CD4-positive, alpha-beta T cell treated with Interferon alpha-2 for 1 hour (primary cell): ENCODE data around the gene NCLN.
"Not testable (repeated sequence)": the region's sequence is repeated elsewhere in the genome, so short reads cannot be mapped to it uniquely, and the experiment has no call there.

Experiments
- DNase-seq, 2 donors: peaks; one replicate each; pipeline ENCODE4 v3.0.0-alpha.2; 2020 to 2022

The NCLN gene

GRCh38 chr19:3229888-3230496 lies 44.3 kb downstream of the NCLN start:
- DNase-seq: no peak

GRCh38 chr19:3231288-3231687 lies 45.6 kb downstream of the NCLN start:
- DNase-seq: no peak

GRCh38 chr19:3233116-3233515 lies 47.4 kb downstream of the NCLN start:
- DNase-seq: no peak

- no peak for DNase-seq
These were observed 48.1 kb downstream of the NCLN start for GRCh38 chr19:3233831-3234230.

- no peak for DNase-seq
These were observed 49.1 kb downstream of the NCLN start for GRCh38 chr19:3234800-3235199.

- DNase-seq: not testable (repeated sequence)
These were observed 49.9 kb downstream of the NCLN start for GRCh38 chr19:3235604-3236003.

- DNase-seq: no peak
These were observed 50.5 kb downstream of the NCLN start for GRCh38 chr19:3236272-3236671.

- no peak for DNase-seq
These were observed 52.4 kb downstream of the NCLN start for GRCh38 chr19:3238066-3238561.

- DNase-seq: no peak
These were observed 53.6 kb downstream of the NCLN start for GRCh38 chr19:3239367-3239766.

GRCh38 chr19:3243819-3244700 lies 58.3 kb downstream of the NCLN start:
- peak; percentile 20 to 38 for DNase-seq

GRCh38 chr19:3245050-3245449 lies 59.3 kb downstream of the NCLN start:
- DNase-seq: no peak

- no peak for DNase-seq
These were observed 63.1 kb downstream of the NCLN start for GRCh38 chr19:3248728-3249326.

GRCh38 chr19:3249408-3249807 lies 63.7 kb downstream of the NCLN start:
- no peak for DNase-seq

GRCh38 chr19:3250675-3251074 lies 64.9 kb downstream of the NCLN start:
- peak; percentile 9 to 48 for DNase-seq

- DNase-seq: no peak
These were observed 65.5 kb downstream of the NCLN start for GRCh38 chr19:3251229-3251628.

GRCh38 chr19:3252650-3253049 lies 66.9 kb downstream of the NCLN start:
- no peak for DNase-seq

GRCh38 chr19:3253270-3253669 lies 67.5 kb downstream of the NCLN start:
- DNase-seq: no peak

GRCh38 chr19:3254520-3254919 lies 68.8 kb downstream of the NCLN start:
- DNase-seq: no peak

GRCh38 chr19:3257071-3257470 lies 71.3 kb downstream of the NCLN start:
- no peak for DNase-seq
